HCT116 (cell line): ENCODE data around the gene ANTXR2. TPM values are rescaled to one million over a fixed set of nuclear protein-coding genes. Genes with fewer than 3 reads are reported as not detected.

ENCODE experiments used
- ATAC-seq: fragments of 200-7000 bp; cut with Tn5 transposase; 2 replicates; pipeline ENCODE4 v1.9.1; 2020; ENCODE audit warnings: mild to moderate bottlenecking, moderate library complexity
- BruUV-seq: library from RNA; stranded (reverse); fragments of 400-500 nt; replicated peaks from 2 replicates; lab custom pipeline; 2021; lab: Mats Ljungman, UMichigan
- CTCF ChIA-PET: fragments of 300-600 bp; sonication (Branson Sonifier 250); formaldehyde crosslinking; loops from one replicate; lab custom pipeline; 2021; ENCODE audit warnings: antibody characterized with exemption; lab: Charles Lee
- POLR2A ChIA-PET: fragments of 300-600, 350-600 bp; sonication (Branson Sonifier 250); formaldehyde crosslinking; loops from one replicate; lab custom pipeline; 2021; ENCODE audit warnings: antibody characterized with exemption; lab: Charles Lee
- RAD21 ChIA-PET, 2 experiments: fragments of 300-600 bp; sonication (Branson Sonifier 250); formaldehyde crosslinking; loops; one replicate each; lab custom pipeline; 2023; ENCODE audit warnings: low total read pairs in 2 of 2; ENCODE audit not compliant: uncharacterized antibody in 2 of 2, unreplicated experiment in 2 of 2, low non-redundant PET in 1 of 2; lab: Charles Lee
- DNase-seq: peaks from one replicate; pipeline ENCODE4 v3.0.0-alpha.2; 2010; ENCODE audit warnings: low read depth, low spot score
- H2AFZ ChIP-seq: fragments of 200-600 bp; shearing (Covaris generic), sonication (generic); 2 replicates; pipeline ENCODE4 v1.6.1; 2017; ENCODE audit warnings: low read depth, mixed run types, mixed read lengths, antibody characterized with exemption, low read length; ENCODE audit not compliant: poor library complexity, severe bottlenecking
- H3K27ac ChIP-seq: 2 replicates; pipeline ENCODE4 v1.5.1; 2012; ENCODE audit warnings: low read depth, low read length
- H3K27me3 ChIP-seq: fragments of 200-600 bp; sonication (generic); 2 replicates; pipeline ENCODE4 v1.6.1; 2016; ENCODE audit warnings: mixed run types, low read length, mixed read lengths; ENCODE audit not compliant: insufficient read depth
- H3K36me3 ChIP-seq, 2 experiments: fragments of 200-500 bp in 1 of 2; fragments of 200-600 bp in 1 of 2; sonication (Bioruptor generic) in 1 of 2; sonication (generic) in 1 of 2; 2 replicates each; pipeline versions ENCODE4 v1.5.1 to v1.6.1; 2014 to 2016; ENCODE audit warnings: low read length in 2 of 2, inconsistent platforms in 1 of 2, mixed read lengths in 1 of 2, mixed run types in 1 of 2; ENCODE audit not compliant: insufficient read depth in 2 of 2, control insufficient read depth in 1 of 2
- H3K4me1 ChIP-seq, 2 experiments: fragments of 200-600 bp in 1 of 2; sonication (generic) in 1 of 2; 2 replicates each; pipeline versions ENCODE4 v1.5.1 to v1.6.1; 2012 to 2017; ENCODE audit warnings: low read length in 2 of 2, inconsistent platforms in 1 of 2, mild to moderate bottlenecking in 1 of 2, mixed read lengths in 1 of 2, mixed run types in 1 of 2, moderate library complexity in 1 of 2; ENCODE audit not compliant: insufficient read depth in 2 of 2, control insufficient read depth in 1 of 2
- H3K4me2 ChIP-seq: fragments of 200-600 bp; sonication (generic); 2 replicates; pipeline ENCODE4 v1.6.1; 2017; ENCODE audit warnings: mixed run types, low read length, mixed read lengths
- H3K4me3 ChIP-seq, 2 experiments: fragments of 200-600 bp in 1 of 2; sonication (generic) in 1 of 2; replicated peaks in 1 of 2; 2 replicates each; pipeline ENCODE4 v1.5.1; 2011 to 2016; ENCODE audit warnings: low read length in 2 of 2, control low read depth in 1 of 2, low read depth in 1 of 2, mild to moderate bottlenecking in 1 of 2, mixed read lengths in 1 of 2, mixed run types in 1 of 2
- H3K79me2 ChIP-seq: fragments of 200-600 bp; sonication (generic); 2 replicates; pipeline ENCODE4 v1.6.1; 2017; ENCODE audit warnings: mild to moderate bottlenecking, mixed run types, low read length, moderate library complexity, mixed read lengths; ENCODE audit not compliant: insufficient read depth
- H3K9ac ChIP-seq: fragments of 200-600 bp; sonication (generic); 2 replicates; pipeline ENCODE4 v1.6.1; 2016; ENCODE audit warnings: low read length, mixed read lengths
- H3K9me2 ChIP-seq: fragments of 200-600 bp; sonication (generic), shearing (Covaris generic); 2 replicates; pipeline ENCODE4 v1.6.1; 2017; ENCODE audit warnings: mixed run types, mild to moderate bottlenecking, moderate library complexity; ENCODE audit not compliant: insufficient read depth
- H3K9me3 ChIP-seq, 2 experiments: fragments of 200-500 bp in 1 of 2; fragments of 200-600 bp in 1 of 2; sonication (Bioruptor generic) in 1 of 2; sonication (generic) in 1 of 2; 2 replicates each; pipeline ENCODE4 v1.6.1; 2014 to 2017; ENCODE audit warnings: low read length in 2 of 2, mixed read lengths in 2 of 2, inconsistent platforms in 1 of 2, low read depth in 1 of 2, mild to moderate bottlenecking in 1 of 2, mixed run types in 1 of 2, moderate library complexity in 1 of 2; ENCODE audit not compliant: control insufficient read depth in 1 of 2, insufficient read depth in 1 of 2
- H4K20me1 ChIP-seq: fragments of 200-600 bp; sonication (generic), shearing (Covaris generic); 2 replicates; pipeline ENCODE4 v1.6.1; 2017; ENCODE audit warnings: mixed run types, mild to moderate bottlenecking, moderate library complexity; ENCODE audit not compliant: insufficient read depth
- ATF3 ChIP-seq: IDR thresholded peaks from 2 replicates; pipeline ENCODE4 v1.6.1; 2012
- EGR1 ChIP-seq: IDR thresholded peaks from 2 replicates; pipeline ENCODE4 v1.6.1; 2012; ENCODE audit warnings: low read depth
- ELF1 ChIP-seq: IDR thresholded peaks from 2 replicates; pipeline ENCODE4 v1.6.1; 2012; ENCODE audit warnings: low read depth, borderline replicate concordance
- EZH2 ChIP-seq: fragments of 200-600 bp; sonication (generic); IDR thresholded peaks from 2 replicates; pipeline ENCODE4 v1.6.1; 2017; ENCODE audit warnings: antibody characterized with exemption, mixed run types
- FOSL1 ChIP-seq: IDR thresholded peaks from 2 replicates; pipeline ENCODE4 v1.6.1; 2012; ENCODE audit warnings: low read depth
- POLR2A ChIP-seq: IDR thresholded peaks from 2 replicates; pipeline ENCODE4 v1.7.0; 2011; ENCODE audit warnings: borderline replicate concordance; ENCODE audit not compliant: insufficient read depth, insufficient read length; ENCODE audit errors: extremely low read depth
- POLR2AphosphoS5 ChIP-seq: IDR thresholded peaks from 2 replicates; pipeline ENCODE4 v1.6.1; 2011; ENCODE audit warnings: mild to moderate bottlenecking, low read depth, low read length, moderate library complexity
- RAD21 ChIP-seq: IDR thresholded peaks from 2 replicates; pipeline ENCODE4 v1.6.1; 2012; ENCODE audit warnings: low read depth, mild to moderate bottlenecking
- REST ChIP-seq: IDR thresholded peaks from 2 replicates; pipeline ENCODE4 v1.6.1; 2012; ENCODE audit warnings: low read depth
- SIN3A ChIP-seq: IDR thresholded peaks from 2 replicates; pipeline ENCODE4 v1.6.1; 2012; ENCODE audit warnings: low read depth
- SP1 ChIP-seq: IDR thresholded peaks from 2 replicates; pipeline ENCODE4 v1.6.1; 2012; ENCODE audit warnings: low read depth
- TCF7L2 ChIP-seq: IDR thresholded peaks from 2 replicates; pipeline ENCODE4 v1.7.0; 2011; ENCODE audit warnings: borderline replicate concordance, inconsistent platforms; ENCODE audit not compliant: insufficient read depth, insufficient read length; ENCODE audit errors: extremely low read depth
- ZFX ChIP-seq: fragments of 450-650 bp; IDR thresholded peaks from 2 replicates; pipeline ENCODE4 v1.6.1; 2017
- ZNF274 ChIP-seq: fragments of 200-500 bp; sonication (Bioruptor generic); IDR thresholded peaks from 2 replicates; pipeline ENCODE4 v1.6.1; 2014; ENCODE audit warnings: mild to moderate bottlenecking, low read depth, low read length, inconsistent platforms
- intact Hi-C: fragments of 100-400 bp; cut with micrococcal nuclease; formaldehyde crosslinking; loops from 2 replicates; pipeline ENCODE4 v1.10.0; 2022
- total RNA-seq: library from RNA; stranded (reverse); gene quantifications from one replicate; pipeline ENCODE4 v1.2.1, GENCODE V29; 2021; ENCODE audit not compliant: unreplicated experiment
- TF ChIP-seq, protein P1 (sequence below): IDR thresholded peaks from 2 replicates; pipeline ENCODE4 v1.6.1; 2011; ENCODE audit warnings: mild to moderate bottlenecking, low read length, moderate library complexity; ENCODE audit not compliant: insufficient replicate concordance; ENCODE audit errors: extremely low read depth
- TF ChIP-seq, protein P2 (sequence below): IDR thresholded peaks from 2 replicates; pipeline ENCODE4 v1.6.1; 2012

ANTXR2 gene
- total RNA-seq, 1 experiment from 2014 or later = 6.3 TPM

GRCh38 chr4:80058740-80059139 lies 14.3 kb downstream of the ANTXR2 start:
- Histone ChIP-seq H3K4me3 (no peak overlapping the region), H3K36me3 (no peaks in the 10 kb centered on the region), H3K4me1 (no peaks in the 10 kb centered on the region)
- DNase-seq (no peak), ATAC-seq (no peak)
- TF ChIP-seq ATF3 (no peak), SIN3A (no peak), EZH2 (no peak), EGR1 (no peak), SP1 (no peak), POLR2AphosphoS5 (no peak), TCF7L2 (no peak), ELF1 (no peak), REST (no peak), ZNF274 (no peak), ZFX (no peak), POLR2A (no peak), RAD21 (no peak), FOSL1 (no peak)
- TF ChIP-seq, protein P1, sequence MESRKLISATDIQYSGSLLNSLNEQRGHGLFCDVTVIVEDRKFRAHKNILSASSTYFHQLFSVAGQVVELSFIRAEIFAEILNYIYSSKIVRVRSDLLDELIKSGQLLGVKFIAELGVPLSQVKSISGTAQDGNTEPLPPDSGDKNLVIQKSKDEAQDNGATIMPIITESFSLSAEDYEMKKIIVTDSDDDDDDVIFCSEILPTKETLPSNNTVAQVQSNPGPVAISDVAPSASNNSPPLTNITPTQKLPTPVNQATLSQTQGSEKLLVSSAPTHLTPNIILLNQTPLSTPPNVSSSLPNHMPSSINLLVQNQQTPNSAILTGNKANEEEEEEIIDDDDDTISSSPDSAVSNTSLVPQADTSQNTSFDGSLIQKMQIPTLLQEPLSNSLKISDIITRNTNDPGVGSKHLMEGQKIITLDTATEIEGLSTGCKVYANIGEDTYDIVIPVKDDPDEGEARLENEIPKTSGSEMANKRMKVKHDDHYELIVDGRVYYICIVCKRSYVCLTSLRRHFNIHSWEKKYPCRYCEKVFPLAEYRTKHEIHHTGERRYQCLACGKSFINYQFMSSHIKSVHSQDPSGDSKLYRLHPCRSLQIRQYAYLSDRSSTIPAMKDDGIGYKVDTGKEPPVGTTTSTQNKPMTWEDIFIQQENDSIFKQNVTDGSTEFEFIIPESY = no peak
- TF ChIP-seq, protein P2, sequence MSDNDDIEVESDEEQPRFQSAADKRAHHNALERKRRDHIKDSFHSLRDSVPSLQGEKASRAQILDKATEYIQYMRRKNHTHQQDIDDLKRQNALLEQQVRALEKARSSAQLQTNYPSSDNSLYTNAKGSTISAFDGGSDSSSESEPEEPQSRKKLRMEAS = no peak
- TF ChIP-seq, all 23 proteins: peak for 0
- Histone ChIP-seq H2AFZ (no peak overlapping the region), H3K9me3 (no peaks in the 10 kb centered on the region), H3K4me2 (no peak overlapping the region), H3K9me2 (no peaks in the 10 kb centered on the region), H3K27ac (no peak overlapping the region), H4K20me1 (no peaks in the 10 kb centered on the region), H3K79me2 (no peaks in the 10 kb centered on the region), H3K27me3 (no peaks in the 10 kb centered on the region), H3K9ac (no peak overlapping the region)
- POLR2A ChIA-PET = no interaction called here
- no TSS peak for BruUV-seq
- RAD21 ChIA-PET = no interaction called here
- intact Hi-C loops = no loop called here
- CTCF ChIA-PET = no interaction called here
